Stimulated activated effector memory CD8-positive, alpha-beta T cell treated with anti-CD3 and anti-CD28 coated beads, Interleukin-12 subunit alpha, Interleukin-12 subunit beta, amount 100 ng/mL, for 72 hours (primary cell): ENCODE data around the gene ZNF136.

Source experiments
- ATAC-seq: fragments of 150-1000 bp; cut with Tn5 transposase; 2 replicates; pipeline ENCODE4 v1.10.0; 2021
- DNase-seq, 2 donors: peaks; one replicate each; pipeline ENCODE4 v3.0.0; 2021 to 2022; ENCODE audit warnings: low spot score in 2 of 2
- H3K27ac Mint-ChIP-seq: one replicate; pipeline ENCODE4 v1.8.0; 2022; ENCODE audit warnings: mild to moderate bottlenecking, mixed read lengths
- H3K36me3 Mint-ChIP-seq: one replicate; pipeline ENCODE4 v1.8.0; 2022; ENCODE audit warnings: mild to moderate bottlenecking, mixed read lengths
- H3K4me1 Mint-ChIP-seq: one replicate; pipeline ENCODE4 v1.8.0; 2022; ENCODE audit warnings: mixed read lengths
- H3K4me3 Mint-ChIP-seq: one replicate; pipeline ENCODE4 v1.8.0; 2022; ENCODE audit warnings: mild to moderate bottlenecking, mixed read lengths
- H3K9me3 Mint-ChIP-seq: one replicate; pipeline ENCODE4 v1.8.0; 2022; ENCODE audit warnings: mixed read lengths

ZNF136 gene

DNA sequence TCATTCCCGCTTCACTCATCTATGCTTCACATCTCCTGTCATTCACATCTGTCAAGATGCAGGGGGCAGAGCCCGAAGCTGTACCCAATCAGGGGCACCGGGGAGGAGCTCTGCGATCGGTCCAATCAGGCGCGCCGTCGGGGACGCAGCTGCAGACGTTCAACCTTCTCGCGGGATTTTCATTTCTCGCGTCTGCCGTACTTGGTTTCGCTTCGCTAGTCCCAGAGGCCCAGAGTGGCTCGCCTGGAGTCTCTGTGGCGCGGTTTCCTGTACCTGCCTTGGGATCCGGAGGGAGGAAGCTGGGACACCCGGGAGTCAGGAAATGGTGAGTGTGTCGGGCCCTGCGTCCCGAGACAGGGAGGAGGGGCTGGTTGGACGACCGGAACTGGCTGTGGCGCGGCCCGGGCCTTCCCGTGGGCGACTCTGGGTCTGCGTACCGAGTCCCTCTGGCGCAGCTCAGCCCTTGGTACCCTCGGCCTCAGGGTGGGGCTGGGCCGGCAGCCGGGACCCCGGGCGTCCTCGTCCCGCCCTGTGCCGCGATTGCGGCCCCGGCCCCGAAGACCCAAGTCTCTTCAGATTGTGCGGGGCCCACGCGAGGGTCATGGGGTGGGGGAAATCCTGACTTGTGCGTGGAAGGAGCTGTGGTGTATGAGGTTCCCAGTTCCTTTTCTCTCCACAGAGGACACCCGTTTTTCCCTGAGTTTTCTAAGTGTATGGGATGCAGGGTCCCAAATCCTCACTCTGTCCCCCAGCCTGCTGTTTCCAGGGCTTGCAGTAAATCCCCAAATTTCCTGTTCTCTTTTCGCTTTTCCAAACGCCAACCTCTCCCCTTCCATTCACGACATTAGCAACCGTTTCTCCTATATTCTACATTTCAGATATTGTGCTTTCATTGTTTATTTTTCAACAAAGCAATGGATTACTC lies at the start of gene ZNF136:
Gene ZNF136, plus strand, starts transcription at position 215 of the 925 bp plus-strand sequence. Its CDS starts 108 bp downstream, at position 323.
- DNase-seq: peak; percentile 82 to 94
- Mint-ChIP-seq H3K4me1 (peaks cover 33% of the 10 kb centered on the region), H3K4me3 (peak within 1 kb of the TSS; percentile 99), H3K27ac (peak within 1 kb of the TSS; percentile 100), H3K36me3 (peaks cover 42% of the 10 kb centered on the region), H3K9me3 (no peaks in the 10 kb centered on the region)
- ATAC-seq: peak; percentile 99

DNA sequence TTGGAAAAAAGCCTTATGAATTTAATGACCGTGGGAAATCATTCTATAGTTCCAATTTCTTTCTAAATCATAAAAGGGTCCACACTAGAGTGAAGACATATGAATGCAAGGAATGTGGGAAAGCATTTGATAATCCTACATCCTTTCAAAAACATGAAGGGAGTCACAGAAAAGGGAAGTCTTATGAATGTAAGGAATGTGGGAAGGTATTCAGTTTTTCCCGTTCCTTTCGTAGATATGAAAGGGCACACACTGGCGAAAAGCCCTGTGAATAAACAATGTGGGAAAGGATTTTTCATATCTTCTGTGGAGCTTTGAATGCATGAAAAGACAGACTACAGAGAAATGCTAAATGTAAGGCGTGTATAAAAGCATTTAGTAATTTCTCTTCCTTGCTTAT lies 49.8 kb upstream of the ZNF136 start:
- no peaks in the 10 kb centered on the region for H3K36me3 Mint-ChIP-seq
- H3K4me3 Mint-ChIP-seq: no peak overlapping the region
- peaks cover 10% of the 10 kb centered on the region for H3K9me3 Mint-ChIP-seq
- no peak overlapping the region for H3K27ac Mint-ChIP-seq
- DNase-seq (no peak), ATAC-seq (no peak)
- H3K4me1 Mint-ChIP-seq: peaks cover 7% of the 10 kb centered on the region

DNA sequence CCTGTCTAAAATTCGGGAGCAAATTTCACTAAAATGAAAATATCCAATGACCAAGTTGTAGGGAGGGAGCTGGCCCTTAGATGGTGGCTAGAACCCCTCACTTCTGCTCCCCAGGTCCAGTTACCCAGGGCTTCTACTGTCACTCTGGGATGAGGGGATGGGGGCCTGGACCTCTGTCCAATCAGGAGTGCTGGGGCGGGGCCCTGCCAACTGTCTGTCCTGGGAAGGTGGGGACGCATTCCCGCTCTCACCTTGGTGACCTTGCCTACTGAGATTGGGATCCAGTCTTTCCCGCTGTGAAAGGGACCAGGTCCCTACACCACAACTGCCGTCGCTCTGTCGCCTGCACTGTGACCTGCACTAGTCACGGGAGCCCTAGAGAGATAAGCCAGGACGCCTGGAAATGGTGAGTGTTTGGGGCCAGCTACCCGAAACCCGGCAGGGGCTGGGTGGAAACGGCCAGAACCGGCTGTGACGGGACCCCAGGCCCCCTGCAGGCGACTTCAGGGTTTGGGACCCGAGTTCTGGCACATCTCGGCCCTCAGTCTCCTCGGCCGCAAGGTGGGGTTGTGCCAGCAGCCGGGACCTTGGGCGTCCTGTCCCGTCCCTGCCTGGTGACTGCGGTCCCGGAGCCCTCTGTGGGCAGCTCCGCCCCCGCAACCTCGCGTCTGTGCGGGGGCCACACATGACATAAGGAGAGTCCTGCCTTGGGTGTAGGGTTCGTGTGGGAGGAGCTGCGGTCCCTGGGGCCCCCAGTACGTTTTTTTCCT lies 45.5 kb upstream of the ZNF136 start:
- Mint-ChIP-seq H3K4me3 (no peak overlapping the region), H3K4me1 (peaks cover 7% of the 10 kb centered on the region), H3K36me3 (no peaks in the 10 kb centered on the region), H3K27ac (no peak overlapping the region), H3K9me3 (peaks cover 9% of the 10 kb centered on the region)
- ATAC-seq: no peak
- no peak for DNase-seq

DNA sequence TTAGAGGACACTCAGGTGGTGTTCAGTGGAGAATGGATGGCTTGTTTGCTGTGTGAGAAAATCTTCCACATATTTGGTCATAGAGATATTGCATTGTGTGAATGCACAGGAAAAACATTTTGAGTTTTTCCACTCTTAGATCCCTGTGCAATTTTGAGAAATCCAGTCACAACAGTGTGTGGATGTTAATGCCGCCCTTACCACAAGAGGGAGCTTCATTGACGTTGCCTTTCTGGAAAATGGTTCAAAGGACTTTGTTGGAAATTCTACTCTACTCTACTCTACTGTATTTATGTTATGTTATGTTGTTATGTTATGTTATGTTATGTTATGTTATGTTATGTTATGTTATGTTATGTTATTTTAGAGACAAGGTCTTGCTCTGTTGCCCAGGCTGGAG lies 36.2 kb upstream of the ZNF136 start:
- Mint-ChIP-seq H3K36me3 (no peaks in the 10 kb centered on the region), H3K4me1 (no peaks in the 10 kb centered on the region), H3K4me3 (no peak overlapping the region), H3K9me3 (peaks cover 5% of the 10 kb centered on the region), H3K27ac (no peak overlapping the region)
- ATAC-seq (no peak), DNase-seq (no peak)

DNA sequence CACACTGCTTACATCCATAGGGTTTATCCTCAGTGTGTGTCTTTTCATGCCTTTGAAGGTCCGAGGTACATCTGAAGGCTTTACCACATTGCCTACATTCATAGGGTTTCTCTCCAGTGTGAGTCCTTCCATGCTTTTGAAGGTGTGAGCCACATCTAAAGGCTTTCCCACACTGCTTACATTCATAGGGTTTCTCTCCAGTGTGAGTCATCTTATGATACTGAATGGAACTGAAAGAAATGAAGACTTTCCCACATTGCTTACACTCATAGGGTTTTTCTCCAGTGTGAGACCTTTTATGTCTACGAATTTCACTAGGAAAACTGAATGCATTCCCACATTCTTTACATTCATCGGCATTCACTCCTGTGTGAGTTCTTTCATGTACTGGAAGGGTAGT lies 29.8 kb upstream of the ZNF136 start:
- no peak overlapping the region for H3K4me3 Mint-ChIP-seq
- DNase-seq (no peak), ATAC-seq (no peak)
- H3K27ac Mint-ChIP-seq: no peak overlapping the region
- peaks cover 2% of the 10 kb centered on the region for H3K9me3 Mint-ChIP-seq
- H3K4me1 Mint-ChIP-seq: peaks cover 9% of the 10 kb centered on the region
- H3K36me3 Mint-ChIP-seq: peaks cover 48% of the 10 kb centered on the region

DNA sequence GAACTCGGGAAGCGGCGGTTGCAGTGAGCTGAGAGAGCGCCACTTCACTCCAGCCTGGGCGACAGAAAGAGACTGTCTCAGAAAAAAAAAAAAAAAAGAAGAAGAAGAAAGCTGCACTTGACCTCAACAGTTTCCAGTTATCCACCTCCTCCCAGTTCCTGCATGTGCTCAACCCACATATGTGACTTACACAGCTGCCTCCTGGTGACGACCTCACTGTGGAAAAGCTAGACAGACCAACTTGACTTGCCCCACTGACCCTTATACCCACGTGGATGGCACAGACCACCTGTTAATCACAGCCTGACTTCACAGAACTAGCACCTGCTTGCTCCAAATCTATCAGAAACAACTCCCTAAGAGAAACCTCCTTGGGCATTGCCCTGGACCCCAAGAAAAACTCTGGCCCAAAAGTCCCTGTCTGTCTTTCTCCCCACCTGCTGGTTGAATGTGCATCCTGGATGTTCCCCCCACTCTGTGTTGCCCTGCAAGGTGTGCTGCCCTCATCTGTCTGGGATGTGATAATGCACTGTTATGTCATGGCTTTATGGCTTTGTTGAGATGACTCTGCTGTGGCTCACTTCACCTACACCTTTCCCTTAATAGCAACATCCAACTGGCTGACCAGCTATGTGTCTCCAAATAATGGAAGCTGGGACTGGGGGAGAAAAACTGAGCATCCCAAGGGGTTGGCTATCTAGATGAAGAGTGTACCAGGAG lies 25.5 kb upstream of the ZNF136 start:
- DNase-seq (no peak), ATAC-seq (peak; percentile 41)
- H3K4me1 Mint-ChIP-seq: peaks cover 36% of the 10 kb centered on the region
- H3K4me3 Mint-ChIP-seq: no peak overlapping the region
- peak overlapping the region; percentile 58 for H3K27ac Mint-ChIP-seq
- H3K36me3 Mint-ChIP-seq: peaks cover 56% of the 10 kb centered on the region
- no peaks in the 10 kb centered on the region for H3K9me3 Mint-ChIP-seq

DNA sequence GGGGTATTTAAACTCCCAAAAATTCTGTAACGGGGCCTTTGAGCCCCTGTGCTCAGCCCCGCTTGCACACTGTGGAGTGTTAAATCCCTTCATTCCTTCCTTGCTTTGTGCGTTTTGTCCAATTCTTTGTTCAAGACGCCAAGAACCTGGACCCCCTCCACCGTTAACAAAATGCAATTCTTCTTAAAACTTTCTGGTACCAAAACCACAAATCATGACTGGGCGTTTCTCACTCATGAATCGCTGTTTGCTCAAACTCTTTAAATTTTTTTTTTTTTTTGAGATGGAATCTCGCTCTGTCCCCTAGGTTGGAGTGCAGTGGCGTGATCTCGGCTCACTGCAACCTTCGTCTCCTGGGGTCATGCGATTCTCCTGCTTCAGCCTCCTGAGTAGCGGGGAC lies 23.6 kb upstream of the ZNF136 start:
- no peak for ATAC-seq
- no peak for DNase-seq
- Mint-ChIP-seq H3K4me1 (peaks cover 36% of the 10 kb centered on the region), H3K4me3 (peak overlapping the region; percentile 76), H3K27ac (no peak overlapping the region), H3K9me3 (no peaks in the 10 kb centered on the region), H3K36me3 (peaks cover 41% of the 10 kb centered on the region)

DNA sequence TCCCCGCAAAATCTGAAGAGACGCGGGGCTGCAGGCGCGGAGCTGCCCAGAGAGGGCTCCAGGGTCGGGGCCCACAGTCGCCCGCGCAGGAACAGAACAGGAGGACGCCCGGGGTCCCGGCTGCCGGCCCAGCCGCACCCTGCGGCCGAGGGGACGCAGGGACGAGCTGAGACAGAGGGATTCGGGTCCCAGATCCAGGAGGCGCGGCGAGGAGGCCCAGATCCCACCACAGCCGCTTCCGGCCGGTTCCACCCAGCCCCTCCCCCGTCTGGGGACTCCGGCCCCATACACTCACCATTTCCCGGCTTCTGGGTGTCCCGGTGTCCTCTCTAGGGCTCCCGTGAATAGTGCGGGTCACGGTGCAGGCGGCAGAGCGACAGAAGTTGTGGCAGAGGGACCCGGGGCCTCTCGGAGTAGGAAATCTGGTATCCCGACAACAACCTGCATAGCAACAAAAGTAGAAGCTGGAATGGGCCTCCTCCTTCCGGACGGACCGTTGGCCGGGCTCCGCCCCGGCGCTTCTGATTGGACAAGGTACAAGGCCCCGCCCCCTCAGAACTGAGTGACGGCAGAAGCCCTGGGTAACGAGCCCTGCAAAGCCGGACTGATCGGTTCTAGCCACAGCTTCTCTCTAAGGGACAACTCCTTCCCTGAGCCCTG lies 22.9 kb upstream of the ZNF136 start, which contains the start of gene ZNF20:
Gene ZNF20, minus strand, starts transcription at position 466 of the 660 bp plus-strand sequence. Its CDS starts 168 bp downstream, at position 298.
- no peaks in the 10 kb centered on the region for H3K9me3 Mint-ChIP-seq
- H3K36me3 Mint-ChIP-seq: peaks cover 33% of the 10 kb centered on the region
- peak within 1 kb of the TSS; percentile 76 for H3K4me3 Mint-ChIP-seq
- ATAC-seq (peak; percentile 96), DNase-seq (peak; percentile 84 to 95)
- peak within 1 kb of the TSS; percentile 60 for H3K27ac Mint-ChIP-seq
- H3K4me1 Mint-ChIP-seq: peaks cover 36% of the 10 kb centered on the region

DNA sequence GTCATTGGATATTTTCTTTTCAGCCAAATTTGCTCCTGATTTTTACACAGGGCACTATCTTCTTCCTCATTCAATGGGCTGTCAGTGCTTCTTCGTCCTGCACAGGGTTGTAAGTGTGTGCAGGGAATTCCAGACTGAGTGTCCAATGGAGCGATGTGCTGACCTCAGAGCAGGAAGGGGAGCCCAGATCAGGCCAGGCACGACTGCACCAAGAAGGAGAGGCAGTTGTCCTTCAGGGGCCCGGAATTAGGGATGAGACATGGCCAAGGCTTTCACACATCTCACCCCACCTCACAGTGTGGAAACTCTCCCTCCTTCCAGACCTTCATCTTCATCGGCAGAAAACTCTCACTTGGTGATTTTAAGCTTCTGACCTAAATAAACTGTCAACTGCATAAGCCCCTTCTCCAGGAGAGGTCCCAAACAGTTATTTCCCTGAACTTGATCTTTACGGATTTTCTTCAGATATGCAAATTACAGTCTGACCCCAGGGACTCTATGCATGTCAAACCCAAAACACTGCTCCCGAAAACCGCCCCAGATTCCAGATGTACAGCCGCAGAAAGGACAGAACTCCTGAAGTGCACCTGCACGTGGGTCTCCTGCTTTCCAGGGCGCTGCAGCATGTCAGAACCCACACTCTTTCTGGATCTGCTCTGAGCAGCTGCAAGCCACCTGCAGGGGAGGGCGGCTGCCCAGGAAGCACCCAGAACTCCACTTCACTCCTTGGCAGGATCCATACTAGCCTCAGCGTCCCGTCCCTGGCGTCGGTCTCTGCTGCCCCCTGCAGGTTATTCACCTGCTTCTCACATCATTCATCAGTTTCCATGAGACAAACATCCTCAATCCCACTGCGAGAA lies 22.1 kb upstream of the ZNF136 start:
- peak overlapping the region; percentile 76 for H3K4me3 Mint-ChIP-seq
- peaks cover 36% of the 10 kb centered on the region for H3K4me1 Mint-ChIP-seq
- H3K36me3 Mint-ChIP-seq: peaks cover 26% of the 10 kb centered on the region
- ATAC-seq: peak; percentile 82
- peak; percentile 76 to 89 for DNase-seq
- H3K27ac Mint-ChIP-seq: no peak overlapping the region
- H3K9me3 Mint-ChIP-seq: peaks cover 5% of the 10 kb centered on the region

DNA sequence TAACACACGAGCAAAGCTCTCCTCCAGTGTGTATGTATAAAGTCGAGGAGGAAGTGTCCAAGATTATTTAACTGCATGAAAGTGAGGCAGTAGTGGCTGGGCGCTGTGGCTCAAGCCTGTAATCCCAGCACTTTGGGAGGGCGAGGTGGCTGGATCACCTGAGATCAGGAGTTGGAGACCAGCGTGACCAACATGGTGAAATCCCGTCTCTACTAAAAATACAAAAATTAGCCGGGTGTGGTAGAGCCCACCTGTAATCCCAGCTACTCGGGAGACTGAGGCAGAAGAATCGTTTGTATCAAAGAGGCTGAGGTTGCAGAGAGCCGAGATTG lies 21.5 kb upstream of the ZNF136 start:
- H3K4me1 Mint-ChIP-seq: peaks cover 36% of the 10 kb centered on the region
- peaks cover 26% of the 10 kb centered on the region for H3K36me3 Mint-ChIP-seq
- H3K4me3 Mint-ChIP-seq: peak overlapping the region; percentile 76
- DNase-seq: no peak
- no peak for ATAC-seq
- no peak overlapping the region for H3K27ac Mint-ChIP-seq
- peaks cover 5% of the 10 kb centered on the region for H3K9me3 Mint-ChIP-seq

DNA sequence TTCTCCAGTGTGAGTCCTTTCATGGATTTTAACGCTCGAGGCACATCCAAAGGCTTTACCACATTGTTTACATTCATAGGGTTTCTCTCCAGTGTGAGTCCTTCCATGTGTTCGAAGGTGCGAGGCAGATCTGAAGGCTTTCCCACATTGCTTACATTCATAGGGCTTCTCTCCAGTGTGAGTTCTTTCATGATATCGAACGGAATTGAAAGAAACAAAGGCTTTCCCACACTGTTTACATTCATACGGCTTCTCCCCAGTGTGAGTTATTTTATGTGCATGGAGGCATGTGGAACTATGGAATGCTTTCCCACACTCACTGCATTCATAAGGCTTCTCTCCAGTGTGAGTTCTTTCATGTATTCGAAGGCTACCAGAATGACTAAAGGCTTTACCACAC lies 17.5 kb upstream of the ZNF136 start:
- DNase-seq (no peak), ATAC-seq (no peak)
- H3K27ac Mint-ChIP-seq: no peak overlapping the region
- peaks cover 5% of the 10 kb centered on the region for H3K9me3 Mint-ChIP-seq
- H3K4me3 Mint-ChIP-seq: no peak overlapping the region
- H3K4me1 Mint-ChIP-seq: peaks cover 11% of the 10 kb centered on the region
- H3K36me3 Mint-ChIP-seq: peaks cover 10% of the 10 kb centered on the region

DNA sequence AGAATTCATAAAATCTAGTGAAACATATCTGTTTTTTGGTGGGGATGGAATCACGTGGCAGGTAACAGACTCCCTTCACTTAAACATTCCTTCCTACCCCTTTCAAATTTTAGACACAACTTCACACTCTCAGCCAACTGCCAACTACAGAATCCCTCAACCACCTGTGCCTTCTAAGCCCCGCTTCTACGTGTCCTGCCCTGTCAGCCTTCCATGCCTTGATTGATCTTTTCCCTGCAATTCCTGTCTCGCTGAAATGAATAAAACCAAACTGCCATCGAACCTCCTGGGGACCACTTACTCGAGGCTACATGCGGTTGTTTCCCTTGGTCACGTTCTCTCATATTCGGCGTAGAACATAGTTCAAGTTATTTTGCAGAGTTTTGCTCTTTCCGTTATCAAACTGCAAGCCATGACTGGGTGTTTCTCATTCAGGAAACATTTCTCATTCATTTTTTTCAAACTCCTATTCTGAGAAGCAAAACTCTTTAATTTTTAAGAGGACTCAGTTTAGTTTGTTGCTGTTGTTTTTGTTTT lies 7.5 kb upstream of the ZNF136 start:
- no peak overlapping the region for H3K27ac Mint-ChIP-seq

DNA sequence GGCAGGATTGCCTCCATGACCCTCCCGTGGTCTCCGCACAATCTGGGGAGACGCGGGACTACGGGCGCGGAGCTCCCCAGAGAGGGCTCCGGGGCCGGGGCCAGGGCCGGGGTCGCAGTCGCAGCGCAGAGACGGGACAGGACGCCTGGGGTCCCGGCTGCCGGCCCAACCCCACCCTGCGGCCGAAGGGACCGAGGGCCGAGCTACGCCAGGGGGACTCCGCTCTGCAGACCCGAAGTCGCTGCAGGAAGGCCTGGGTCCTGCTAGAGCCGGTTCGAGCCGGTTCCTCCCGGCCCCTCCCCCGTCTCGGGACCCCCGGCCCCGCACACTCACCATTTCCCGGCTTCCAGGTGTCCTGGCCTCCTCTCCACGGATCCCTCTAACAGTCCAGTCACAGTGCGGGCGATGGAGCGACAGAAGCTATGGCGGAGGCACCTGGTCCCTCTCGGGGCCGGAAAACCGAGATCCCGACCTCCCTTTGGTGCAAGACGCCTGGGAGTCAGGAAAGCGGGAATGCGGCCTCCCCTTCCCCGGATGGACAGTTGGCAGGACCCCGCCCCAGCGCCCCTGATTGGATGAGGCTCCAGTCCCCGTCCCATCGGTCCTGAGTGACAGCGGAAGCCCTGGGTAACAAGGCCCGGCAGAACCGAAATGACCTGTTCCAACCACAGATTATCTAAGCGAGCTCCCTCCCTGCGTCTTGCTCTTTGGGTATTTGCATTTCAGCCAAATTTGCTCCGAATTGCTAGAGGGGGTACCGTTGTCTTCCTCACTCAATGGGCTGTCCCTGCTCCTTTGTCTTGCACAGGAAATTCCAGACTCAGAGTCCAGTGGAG lies 6.5 kb upstream of the ZNF136 start, which contains the start of gene ZNF625:
Gene ZNF625, minus strand, starts transcription at position 512 of the 836 bp plus-strand sequence. Its CDS starts 176 bp downstream, at position 336.
- Mint-ChIP-seq H3K4me1 (peaks cover 6% of the 10 kb centered on the region), H3K27ac (peak within 1 kb of the TSS; percentile 90), H3K9me3 (no peaks in the 10 kb centered on the region), H3K4me3 (peak within 1 kb of the TSS; percentile 82), H3K36me3 (peaks cover 6% of the 10 kb centered on the region)
- peak in 1 of 2 donors; percentile 69 for DNase-seq
- peak; percentile 85 for ATAC-seq

More for the DNA sequence above, 7.5 kb upstream of the ZNF136 start:
- Mint-ChIP-seq H3K4me3 (peak overlapping the region; percentile 82), H3K36me3 (peaks cover 6% of the 10 kb centered on the region), H3K4me1 (peaks cover 6% of the 10 kb centered on the region), H3K9me3 (no peaks in the 10 kb centered on the region)
- DNase-seq (no peak), ATAC-seq (no peak)
